K562 (cell line): ENCODE results near the gene PHTF1. TPM values are rescaled to one million over a fixed set of nuclear protein-coding genes. Genes with fewer than 3 reads are reported as not detected.

Source experiments
- ATAC-seq: fragments of 200-7000 bp; cut with Tn5 transposase; 3 replicates; pipeline ENCODE4 v1.9.1; 2020; ENCODE audit warnings: moderate library complexity
- BruUV-seq: library from RNA; stranded (reverse); fragments of 400-500 nt; replicated peaks from 2 replicates; lab custom pipeline; 2021; lab: Mats Ljungman, UMichigan
- CTCF ChIA-PET: fragments of 300-600 bp; formaldehyde crosslinking; extraction: SDS; loops from one replicate; lab custom pipeline; 2021; ENCODE audit warnings: low intra/inter-chr PET ratio; lab: Yijun Ruan, JAX
- POLR2A ChIA-PET: fragments of 300-600, 350-650 bp; sonication (Branson Sonifier 250); formaldehyde crosslinking; extraction: SDS; loops from one replicate; lab custom pipeline; 2021; ENCODE audit warnings: antibody characterized with exemption, inconsistent platforms; lab: Yijun Ruan, JAX
- DNase-seq, 4 experiments: peaks; one replicate each; pipeline versions ENCODE4 v3.0.0 to v3.0.0-alpha.2; 2011 to 2018; ENCODE audit warnings: low spot score in 3 of 4, mixed read lengths in 3 of 4; ENCODE audit errors: extremely low read depth in 1 of 4
- FAIRE-seq: peaks from 2 replicates; lab custom pipeline; 2011; peaks lifted over from hg19 to GRCh38; lab: Jason Lieb, UNC
- H2AFZ ChIP-seq: 2 replicates; pipeline ENCODE4 v1.6.0; 2011; ENCODE audit warnings: low read depth, low read length, control low read depth, inconsistent platforms
- H3K27ac ChIP-seq: fragments of 200-600 bp; 3 replicates; pipeline ENCODE4 v1.8.0; 2011; ENCODE audit warnings: low read depth, mild to moderate bottlenecking, control low read depth, inconsistent platforms, low read length, moderate library complexity, mixed read lengths; ENCODE audit errors: extremely low read depth
- H3K27me3 ChIP-seq, 2 experiments: fragments of 300-600 bp in 1 of 2; 2 replicates in 1 of 2; 3 replicates in 1 of 2; pipeline versions ENCODE4 v1.6.0 to v1.8.0; 2011; ENCODE audit warnings: inconsistent platforms in 2 of 2, low read length in 2 of 2, mild to moderate bottlenecking in 1 of 2, mixed read lengths in 1 of 2, moderate library complexity in 1 of 2; ENCODE audit not compliant: control insufficient read depth in 2 of 2, insufficient read depth in 2 of 2
- H3K36me3 ChIP-seq: fragments of 300-600 bp; 3 replicates; pipeline ENCODE4 v1.8.0; 2011; ENCODE audit warnings: mild to moderate bottlenecking, low read length, inconsistent platforms; ENCODE audit not compliant: control insufficient read depth, insufficient read depth
- H3K4me1 ChIP-seq, 2 experiments: fragments of 200-600 bp in 1 of 2; replicated peaks in 1 of 2; 2 replicates in 1 of 2; 3 replicates in 1 of 2; pipeline versions ENCODE4 v1.5.1 to v1.8.0; 2011; ENCODE audit warnings: inconsistent platforms in 2 of 2, low read length in 2 of 2, mild to moderate bottlenecking in 1 of 2, mixed read lengths in 1 of 2, moderate library complexity in 1 of 2; ENCODE audit not compliant: control insufficient read depth in 2 of 2, insufficient read depth in 2 of 2
- H3K4me2 ChIP-seq: 2 replicates; pipeline ENCODE4 v1.6.1; 2011; ENCODE audit warnings: low read length, control low read depth, inconsistent platforms, mixed read lengths; ENCODE audit not compliant: insufficient read depth
- H3K4me3 ChIP-seq: fragments of 200-600 bp; sonication (generic), shearing (Covaris generic); 2 replicates; pipeline ENCODE4 v1.5.1; 2016; ENCODE audit warnings: control low read depth, inconsistent platforms
- H3K79me2 ChIP-seq: fragments of 200-600 bp; 3 replicates; pipeline ENCODE4 v1.8.0; 2011; ENCODE audit warnings: low read length, inconsistent platforms; ENCODE audit not compliant: control insufficient read depth, insufficient read depth
- H3K9ac ChIP-seq, 2 experiments: 2 replicates each; pipeline versions ENCODE4 v1.6.0 to v1.6.1; 2011; ENCODE audit warnings: low read depth in 2 of 2, low read length in 2 of 2, control low read depth in 1 of 2, inconsistent platforms in 1 of 2, mild to moderate bottlenecking in 1 of 2, mixed read lengths in 1 of 2; ENCODE audit not compliant: insufficient read depth in 1 of 2
- H3K9me1 ChIP-seq: one replicate; pipeline ENCODE4 v1.6.0; 2011; ENCODE audit warnings: inconsistent platforms, mild to moderate bottlenecking, low read length, moderate library complexity; ENCODE audit not compliant: control insufficient read depth, insufficient read depth
- H3K9me3 ChIP-seq: replicated peaks from 2 replicates; pipeline ENCODE4 v1.5.1; 2011; ENCODE audit warnings: low read depth, low read length, inconsistent platforms; ENCODE audit not compliant: control insufficient read depth, insufficient read depth
- H4K20me1 ChIP-seq: replicated peaks from 2 replicates; pipeline ENCODE4 v1.6.1; 2011; ENCODE audit warnings: low read length, inconsistent platforms, mixed read lengths; ENCODE audit not compliant: control insufficient read depth, insufficient read depth
- ETV1 ChIP-seq: fragments of 450-650 bp; conservative IDR thresholded peaks from 2 replicates; pipeline ENCODE4 v1.6.1; 2016; ENCODE audit warnings: missing genetic modification characterization, control low read depth, low read depth, missing compliant biosample characterization
- SAFB ChIP-seq: fragments of 200-400 bp; formaldehyde crosslinking; IDR thresholded peaks from 2 replicates; pipeline ENCODE4 v1.6.1; 2017; ENCODE audit warnings: low read depth, low read length, borderline replicate concordance
- SRSF1 ChIP-seq: fragments of 200-400 bp; formaldehyde crosslinking; IDR thresholded peaks from 2 replicates; pipeline ENCODE4 v1.6.1; 2017; ENCODE audit warnings: mild to moderate bottlenecking, low read depth, low read length, moderate library complexity
- TEAD2 ChIP-seq: fragments of 450-650 bp; IDR thresholded peaks from 2 replicates; pipeline ENCODE4 v1.6.1; 2016; ENCODE audit warnings: missing genetic modification characterization, control low read depth, missing compliant biosample characterization
- ZKSCAN1 ChIP-seq: fragments of 150-350 bp; IDR thresholded peaks from 2 replicates; pipeline ENCODE4 v1.6.1; 2016; ENCODE audit warnings: low read depth, low read length
- ZNF121 ChIP-seq: sonication (generic); formaldehyde crosslinking; conservative IDR thresholded peaks from 2 replicates; pipeline ENCODE4 v1.8.0; 2022; ENCODE audit warnings: missing genetic modification reagents
- WGBS: fragments of 100-300 bp; shearing (Covaris generic); methylation state at CpG from one replicate; pipeline ENCODE4 v1.1.6; 2016; ENCODE audit warnings: low coverage, mixed read lengths; ENCODE audit not compliant: insufficient coverage; ENCODE audit errors: missing lambda C conversion rate; 5-methylcytosine and 5-hydroxymethylcytosine counted together
- in situ Hi-C: fragments of 300-500 bp; cut with MboI; formaldehyde crosslinking; loops from 4 replicates; pipeline ENCODE4 v1.15.0; 2018; ENCODE audit warnings: inconsistent platforms, mixed read lengths
- intact Hi-C: fragments of 100-400 bp; cut with micrococcal nuclease; formaldehyde crosslinking; loops from 2 replicates; pipeline ENCODE4 v1.14.2; 2022
- polyA plus RNA-seq, 8 experiments: library from polyadenylated mRNA; depleted of rRNA in 4 of 8; stranded (reverse) in 5 of 8; unstranded in 3 of 8; fragments of >200 nt; fragmentation: Nextera tagmentation in 2 of 8; fragmentation: Illumina TruSeq in 1 of 8; extraction: Ambion mirVana in 2 of 8; extraction: Trizol in 1 of 8; gene quantifications; 2 replicates each; pipeline versions ENCODE4 v1.2.1 to v1.2.3, GENCODE V29; 2011 to 2014; ENCODE audit warnings: inconsistent platforms in 1 of 8, missing spikeins in 1 of 8
- total RNA-seq, 7 experiments: library from RNA; depleted of rRNA in 6 of 7; stranded (reverse); fragments of >200 nt in 6 of 7; fragmentation: Illumina TruSeq in 2 of 7; extraction: Trizol in 2 of 7; gene quantifications; 2 replicates each; pipeline versions ENCODE4 v1.2.1 to v1.2.3, GENCODE V29; 2011 to 2021; ENCODE audit warnings: low replicate concordance in 1 of 7
- TF ChIP-seq, protein P1 (sequence below), 2 experiments: fragments of 450-650 bp; conservative IDR thresholded peaks; 2 replicates each; pipeline ENCODE4 v1.6.1; 2017; ENCODE audit warnings: mild to moderate bottlenecking in 2 of 2, moderate library complexity in 2 of 2
- TF ChIP-seq, protein P2 (sequence below): IDR thresholded peaks from 2 replicates; pipeline ENCODE4 v1.6.1; 2011; ENCODE audit warnings: borderline replicate concordance, low read depth, mild to moderate bottlenecking, moderate library complexity, low read length; ENCODE audit not compliant: insufficient read depth, poor library complexity, severe bottlenecking
- TF ChIP-seq, protein P3 (sequence below): IDR thresholded peaks from 3 replicates; pipeline ENCODE4 v1.6.1; 2011; ENCODE audit warnings: borderline replicate concordance, mild to moderate bottlenecking; ENCODE audit not compliant: insufficient read length, insufficient read depth
- TF ChIP-seq, protein P4 (sequence below): fragments of 450-650 bp; formaldehyde crosslinking; IDR thresholded peaks from 2 replicates; pipeline ENCODE4 v1.4.0; 2022; ENCODE audit warnings: mild to moderate bottlenecking, moderate library complexity
- TF ChIP-seq, protein P5 (sequence below): IDR thresholded peaks from 2 replicates; pipeline ENCODE4 v1.6.1; 2011; ENCODE audit not compliant: insufficient read length; ENCODE audit errors: extremely low read depth
- TF ChIP-seq, protein P6 (sequence below): sonication (generic); formaldehyde crosslinking; IDR thresholded peaks from 2 replicates; pipeline ENCODE4 v1.8.1; 2023; ENCODE audit warnings: mild to moderate bottlenecking, missing genetic modification reagents, moderate library complexity

Gene PHTF1
- total and polyA plus RNA-seq, 9 of the 15 experiments (the other 6 are each of a cell fraction or from before 2014, with no cell fraction given) = 8.4 to 36.2 (median 23.0) TPM

DNA sequence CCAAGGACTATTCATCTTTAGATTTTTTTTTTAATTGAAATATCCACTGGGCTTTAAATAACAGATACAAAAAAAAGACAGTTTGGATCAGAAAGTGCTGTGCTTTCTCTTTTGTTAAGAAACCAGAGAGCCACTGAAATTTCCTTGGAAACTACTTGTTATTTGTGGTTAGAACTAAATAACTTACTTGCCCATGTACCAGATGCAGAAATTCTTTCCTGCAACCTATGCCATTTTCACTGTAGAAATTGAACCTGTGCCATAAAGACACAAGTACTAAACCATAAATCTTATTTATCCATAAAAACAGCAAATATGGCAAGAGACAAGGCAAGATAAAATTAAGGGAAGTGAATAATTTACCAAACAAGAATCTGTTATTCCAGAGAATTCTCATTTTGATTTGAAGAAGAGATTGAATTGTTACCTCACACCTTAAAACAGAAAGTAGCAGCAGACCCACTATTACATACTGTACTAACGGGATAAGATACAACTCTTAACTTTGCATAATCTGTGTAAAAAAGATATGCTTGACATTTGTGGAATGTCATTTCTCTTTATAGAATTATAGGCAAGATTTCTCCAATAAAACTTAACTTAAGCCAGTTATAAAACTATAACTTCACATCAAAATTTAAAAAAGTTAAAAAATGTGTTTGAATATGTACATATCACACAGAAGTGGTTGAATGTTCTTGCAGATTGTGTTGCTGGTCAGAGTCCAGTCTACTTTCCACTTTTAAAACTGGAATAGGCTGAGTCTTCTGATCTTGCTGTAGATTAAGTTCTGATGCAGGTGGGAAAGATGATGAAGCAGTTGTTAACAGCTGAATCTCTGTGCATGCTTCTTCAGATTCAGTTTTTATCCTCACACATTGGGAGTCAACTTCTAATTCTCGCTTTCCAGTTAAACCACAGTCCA lies 6.3 kb upstream of the PHTF1 start:
- ATAC-seq (no peak), DNase-seq (no peak), FAIRE-seq (no peak)
- POLR2A ChIA-PET = no interaction called here
- H3K27me3 ChIP-seq = no peaks in the 10 kb centered on the region
- no peak overlapping the region for H3K4me3 ChIP-seq
- peaks cover 66% of the 10 kb centered on the region for H3K36me3 ChIP-seq
- H3K9ac ChIP-seq = no peak overlapping the region
- H3K9me1 ChIP-seq = no peaks in the 10 kb centered on the region
- H4K20me1 ChIP-seq = no peaks in the 10 kb centered on the region
- peaks cover 15% of the 10 kb centered on the region; the same call in 1 of the 3 replicates for H3K79me2 ChIP-seq
- H3K9me3 ChIP-seq = no peaks in the 10 kb centered on the region
- 93% methylated on average over 2 of the region's 2 CpGs for WGBS
- no peak overlapping the region for H3K4me2 ChIP-seq
- H3K27ac ChIP-seq = no peak overlapping the region
- in situ Hi-C loops = no loop called here
- H3K4me1 ChIP-seq = peaks cover 0 to under 1% of the 10 kb centered on the region in 2 experiments; a peak in 1 of 5 replicates
- no TSS peak for BruUV-seq
- CTCF ChIA-PET = no interaction called here
- intact Hi-C loops = no loop called here
- no peak overlapping the region for H2AFZ ChIP-seq
- TF ChIP-seq, protein P1, sequence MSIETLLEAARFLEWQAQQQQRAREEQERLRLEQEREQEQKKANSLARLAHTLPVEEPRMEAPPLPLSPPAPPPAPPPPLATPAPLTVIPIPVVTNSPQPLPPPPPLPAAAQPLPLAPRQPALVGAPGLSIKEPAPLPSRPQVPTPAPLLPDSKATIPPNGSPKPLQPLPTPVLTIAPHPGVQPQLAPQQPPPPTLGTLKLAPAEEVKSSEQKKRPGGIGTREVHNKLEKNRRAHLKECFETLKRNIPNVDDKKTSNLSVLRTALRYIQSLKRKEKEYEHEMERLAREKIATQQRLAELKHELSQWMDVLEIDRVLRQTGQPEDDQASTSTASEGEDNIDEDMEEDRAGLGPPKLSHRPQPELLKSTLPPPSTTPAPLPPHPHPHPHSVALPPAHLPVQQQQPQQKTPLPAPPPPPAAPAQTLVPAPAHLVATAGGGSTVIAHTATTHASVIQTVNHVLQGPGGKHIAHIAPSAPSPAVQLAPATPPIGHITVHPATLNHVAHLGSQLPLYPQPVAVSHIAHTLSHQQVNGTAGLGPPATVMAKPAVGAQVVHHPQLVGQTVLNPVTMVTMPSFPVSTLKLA (conservative IDR thresholded peaks at IDR 0.05) = no peak
- TF ChIP-seq, protein P2, sequence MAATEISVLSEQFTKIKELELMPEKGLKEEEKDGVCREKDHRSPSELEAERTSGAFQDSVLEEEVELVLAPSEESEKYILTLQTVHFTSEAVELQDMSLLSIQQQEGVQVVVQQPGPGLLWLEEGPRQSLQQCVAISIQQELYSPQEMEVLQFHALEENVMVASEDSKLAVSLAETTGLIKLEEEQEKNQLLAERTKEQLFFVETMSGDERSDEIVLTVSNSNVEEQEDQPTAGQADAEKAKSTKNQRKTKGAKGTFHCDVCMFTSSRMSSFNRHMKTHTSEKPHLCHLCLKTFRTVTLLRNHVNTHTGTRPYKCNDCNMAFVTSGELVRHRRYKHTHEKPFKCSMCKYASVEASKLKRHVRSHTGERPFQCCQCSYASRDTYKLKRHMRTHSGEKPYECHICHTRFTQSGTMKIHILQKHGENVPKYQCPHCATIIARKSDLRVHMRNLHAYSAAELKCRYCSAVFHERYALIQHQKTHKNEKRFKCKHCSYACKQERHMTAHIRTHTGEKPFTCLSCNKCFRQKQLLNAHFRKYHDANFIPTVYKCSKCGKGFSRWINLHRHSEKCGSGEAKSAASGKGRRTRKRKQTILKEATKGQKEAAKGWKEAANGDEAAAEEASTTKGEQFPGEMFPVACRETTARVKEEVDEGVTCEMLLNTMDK = no peak
- no peak for TF ChIP-seq SAFB
- TF ChIP-seq, protein P3, sequence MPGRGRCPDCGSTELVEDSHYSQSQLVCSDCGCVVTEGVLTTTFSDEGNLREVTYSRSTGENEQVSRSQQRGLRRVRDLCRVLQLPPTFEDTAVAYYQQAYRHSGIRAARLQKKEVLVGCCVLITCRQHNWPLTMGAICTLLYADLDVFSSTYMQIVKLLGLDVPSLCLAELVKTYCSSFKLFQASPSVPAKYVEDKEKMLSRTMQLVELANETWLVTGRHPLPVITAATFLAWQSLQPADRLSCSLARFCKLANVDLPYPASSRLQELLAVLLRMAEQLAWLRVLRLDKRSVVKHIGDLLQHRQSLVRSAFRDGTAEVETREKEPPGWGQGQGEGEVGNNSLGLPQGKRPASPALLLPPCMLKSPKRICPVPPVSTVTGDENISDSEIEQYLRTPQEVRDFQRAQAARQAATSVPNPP = no peak
- no peak for TF ChIP-seq ZNF121
- TF ChIP-seq, protein P4, sequence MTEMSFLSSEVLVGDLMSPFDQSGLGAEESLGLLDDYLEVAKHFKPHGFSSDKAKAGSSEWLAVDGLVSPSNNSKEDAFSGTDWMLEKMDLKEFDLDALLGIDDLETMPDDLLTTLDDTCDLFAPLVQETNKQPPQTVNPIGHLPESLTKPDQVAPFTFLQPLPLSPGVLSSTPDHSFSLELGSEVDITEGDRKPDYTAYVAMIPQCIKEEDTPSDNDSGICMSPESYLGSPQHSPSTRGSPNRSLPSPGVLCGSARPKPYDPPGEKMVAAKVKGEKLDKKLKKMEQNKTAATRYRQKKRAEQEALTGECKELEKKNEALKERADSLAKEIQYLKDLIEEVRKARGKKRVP (CRISPR knock-in tag) = no peak
- TF ChIP-seq ETV1 (tag) = no peak
- TF ChIP-seq, protein P5, sequence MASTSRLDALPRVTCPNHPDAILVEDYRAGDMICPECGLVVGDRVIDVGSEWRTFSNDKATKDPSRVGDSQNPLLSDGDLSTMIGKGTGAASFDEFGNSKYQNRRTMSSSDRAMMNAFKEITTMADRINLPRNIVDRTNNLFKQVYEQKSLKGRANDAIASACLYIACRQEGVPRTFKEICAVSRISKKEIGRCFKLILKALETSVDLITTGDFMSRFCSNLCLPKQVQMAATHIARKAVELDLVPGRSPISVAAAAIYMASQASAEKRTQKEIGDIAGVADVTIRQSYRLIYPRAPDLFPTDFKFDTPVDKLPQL = no peak
- TF ChIP-seq TEAD2 (tag) = no peak
- no peak for TF ChIP-seq SRSF1
- no peak for TF ChIP-seq ZKSCAN1
- TF ChIP-seq, protein P6, sequence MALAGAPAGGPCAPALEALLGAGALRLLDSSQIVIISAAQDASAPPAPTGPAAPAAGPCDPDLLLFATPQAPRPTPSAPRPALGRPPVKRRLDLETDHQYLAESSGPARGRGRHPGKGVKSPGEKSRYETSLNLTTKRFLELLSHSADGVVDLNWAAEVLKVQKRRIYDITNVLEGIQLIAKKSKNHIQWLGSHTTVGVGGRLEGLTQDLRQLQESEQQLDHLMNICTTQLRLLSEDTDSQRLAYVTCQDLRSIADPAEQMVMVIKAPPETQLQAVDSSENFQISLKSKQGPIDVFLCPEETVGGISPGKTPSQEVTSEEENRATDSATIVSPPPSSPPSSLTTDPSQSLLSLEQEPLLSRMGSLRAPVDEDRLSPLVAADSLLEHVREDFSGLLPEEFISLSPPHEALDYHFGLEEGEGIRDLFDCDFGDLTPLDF (CRISPR knock-in tag) = no peak
